Endothelial cell of umbilical vein (primary cell): ENCODE results near the gene FHOD3. TPM values are rescaled to one million over a fixed set of nuclear protein-coding genes. Genes with fewer than 3 reads are reported as not detected.

Experiments used
- BruUV-seq: library from RNA; stranded (reverse); fragments of 400-500 nt; replicated peaks from 2 replicates; lab custom pipeline; 2021; lab: Mats Ljungman, UMichigan
- CTCF ChIA-PET: fragments of 300-600, 350-600 bp; sonication (Branson Sonifier 250); formaldehyde crosslinking; loops from one replicate; lab custom pipeline; 2021; ENCODE audit warnings: antibody characterized with exemption, inconsistent platforms; lab: Charles Lee
- POLR2A ChIA-PET: fragments of 300-600, 350-600 bp; sonication (Branson Sonifier 250); formaldehyde crosslinking; loops from one replicate; lab custom pipeline; 2021; ENCODE audit warnings: antibody characterized with exemption, inconsistent platforms; lab: Charles Lee
- DNase-seq: peaks from one replicate; pipeline ENCODE4 v3.0.0-alpha.2; 2011; ENCODE audit warnings: low read depth, low spot score
- FAIRE-seq: peaks from 2 replicates; lab custom pipeline; 2011; peaks lifted over from hg19 to GRCh38; lab: Jason Lieb, UNC
- H2AFZ ChIP-seq: 2 replicates; pipeline ENCODE4 v1.6.0; 2012; ENCODE audit warnings: low read depth, low read length, control low read depth, inconsistent platforms
- H3K27ac ChIP-seq: 2 replicates; pipeline ENCODE4 v1.5.1; 2011; ENCODE audit warnings: low read depth, mild to moderate bottlenecking, control low read depth, low read length, moderate library complexity; ENCODE audit not compliant: insufficient read depth
- H3K27me3 ChIP-seq, 2 experiments: 2 replicates each; pipeline versions ENCODE4 v1.6.0 to v1.6.1; 2011; ENCODE audit warnings: low read length in 2 of 2, mixed read lengths in 1 of 2; ENCODE audit not compliant: control insufficient read depth in 2 of 2, insufficient read depth in 2 of 2
- H3K36me3 ChIP-seq, 2 experiments: 2 replicates in 1 of 2; 3 replicates in 1 of 2; pipeline ENCODE4 v1.5.1; 2011; ENCODE audit warnings: low read length in 2 of 2, mild to moderate bottlenecking in 1 of 2, moderate library complexity in 1 of 2; ENCODE audit not compliant: control insufficient read depth in 2 of 2, insufficient read depth in 2 of 2; ENCODE audit errors: extremely low read depth in 1 of 2
- H3K4me1 ChIP-seq: 3 replicates; pipeline ENCODE4 v1.5.1; 2011; ENCODE audit warnings: mild to moderate bottlenecking, low read length; ENCODE audit not compliant: control insufficient read depth, insufficient read depth; ENCODE audit errors: extremely low read depth
- H3K4me2 ChIP-seq: 2 replicates; pipeline ENCODE4 v1.6.1; 2011; ENCODE audit warnings: low read length, control low read depth, mixed read lengths; ENCODE audit not compliant: insufficient read depth
- H3K4me3 ChIP-seq, 3 experiments: fragments of 200-600 bp in 1 of 3; sonication (generic), shearing (Covaris generic) in 1 of 3; replicated peaks in 1 of 3; 2 replicates each; pipeline ENCODE4 v1.5.1; 2011 to 2016; ENCODE audit warnings: control low read depth in 3 of 3, low read length in 3 of 3, mild to moderate bottlenecking in 2 of 3, inconsistent platforms in 1 of 3, low read depth in 1 of 3, moderate library complexity in 1 of 3; ENCODE audit not compliant: insufficient read depth in 1 of 3
- H3K79me2 ChIP-seq: 2 replicates; pipeline ENCODE4 v1.6.0; 2012; ENCODE audit warnings: low read length, inconsistent platforms; ENCODE audit not compliant: control insufficient read depth, insufficient read depth
- H3K9ac ChIP-seq: replicated peaks from 2 replicates; pipeline ENCODE3; 2011; ENCODE audit warnings: low read length, control low read depth; ENCODE audit not compliant: insufficient read depth; ENCODE audit errors: extremely low read depth
- H3K9me1 ChIP-seq: replicated peaks from 3 replicates; pipeline ENCODE4 v1.6.0; 2011; ENCODE audit warnings: mild to moderate bottlenecking, low read length; ENCODE audit not compliant: control insufficient read depth, insufficient read depth; ENCODE audit errors: extremely low read depth
- H3K9me3 ChIP-seq: replicated peaks from 2 replicates; pipeline ENCODE4 v1.5.1; 2012; ENCODE audit warnings: low read length, inconsistent platforms; ENCODE audit not compliant: control insufficient read depth, insufficient read depth
- H4K20me1 ChIP-seq: replicated peaks from 2 replicates; pipeline ENCODE3; 2011; ENCODE audit warnings: mild to moderate bottlenecking, low read length; ENCODE audit not compliant: control insufficient read depth, insufficient read depth; ENCODE audit errors: extremely low read depth
- EZH2 ChIP-seq: IDR thresholded peaks from 2 replicates; pipeline ENCODE4 v1.6.1; 2012; ENCODE audit warnings: borderline replicate concordance, low read depth, mild to moderate bottlenecking, moderate library complexity, low read length, inconsistent platforms; ENCODE audit not compliant: severe bottlenecking
- FOS ChIP-seq: IDR thresholded peaks from 2 replicates; pipeline ENCODE4 v1.6.1; 2011; ENCODE audit warnings: mild to moderate bottlenecking, low read length, moderate library complexity, borderline replicate concordance; ENCODE audit not compliant: insufficient read depth
- GATA2 ChIP-seq: IDR thresholded peaks from 2 replicates; pipeline ENCODE4 v1.7.0; 2011; ENCODE audit warnings: low read depth, mild to moderate bottlenecking, moderate library complexity, mixed read lengths, low read length; ENCODE audit not compliant: insufficient read length, insufficient read depth
- JUN ChIP-seq: IDR thresholded peaks from 2 replicates; pipeline ENCODE4 v1.6.1; 2011; ENCODE audit warnings: borderline replicate concordance, low read depth; ENCODE audit not compliant: insufficient read length, insufficient read depth
- MYC ChIP-seq: IDR thresholded peaks from one replicate; pipeline ENCODE4 v1.6.1; 2011; ENCODE audit warnings: mild to moderate bottlenecking, low read depth, low read length
- POLR2A ChIP-seq: IDR thresholded peaks from 2 replicates; pipeline ENCODE4 v1.6.1; 2012; ENCODE audit warnings: low read depth, mild to moderate bottlenecking, control low read depth, low read length
- POLR2AphosphoS5 ChIP-seq: IDR thresholded peaks from 2 replicates; pipeline ENCODE4 v1.6.1; 2012; ENCODE audit warnings: low read depth, mild to moderate bottlenecking, control low read depth, low read length, moderate library complexity; ENCODE audit not compliant: insufficient read depth
- dilution Hi-C: fragments of 300-500 bp; cut with MboI; formaldehyde crosslinking; loops from one replicate; pipeline ENCODE4 v1.15.0; 2019; ENCODE audit warnings: low sequenced_read_pairs; ENCODE audit not compliant: extremely low pct_ligation_motif_present
- intact Hi-C: fragments of 100-400 bp; cut with micrococcal nuclease; formaldehyde crosslinking; loops from one replicate; pipeline ENCODE4 v1.10.0; 2022
- polyA plus RNA-seq, 4 experiments: library from polyadenylated mRNA; depleted of rRNA in 3 of 4; stranded (reverse) in 3 of 4; unstranded in 1 of 4; fragments of >200 nt; gene quantifications; 2 replicates each; pipeline versions ENCODE4 v1.2.1 to v1.2.3, GENCODE V29; 2011 to 2012; ENCODE audit warnings: missing spikeins in 1 of 4
- total RNA-seq: library from RNA; stranded (reverse); gene quantifications from 2 replicates; pipeline ENCODE4 v1.2.3, GENCODE V29; 2021
- TF ChIP-seq, protein P1 (sequence below): IDR thresholded peaks from 2 replicates; pipeline ENCODE4 v1.6.1; 2011; ENCODE audit not compliant: insufficient read depth, insufficient read length
- TF ChIP-seq, protein P2 (sequence below), 2 donors: IDR thresholded peaks; 1 replicate in 1 of 2; 2 replicates in 1 of 2; pipeline ENCODE4 v1.5.1; 2011; ENCODE audit warnings: low read length in 2 of 2, mild to moderate bottlenecking in 2 of 2, moderate library complexity in 2 of 2, control low read depth in 1 of 2, inconsistent platforms in 1 of 2, low read depth in 1 of 2; ENCODE audit not compliant: insufficient read depth in 1 of 2; ENCODE audit errors: extremely low read depth in 1 of 2

FHOD3 gene
- total and polyA plus RNA-seq, 2 donors (not counting 3 experiments of a cell fraction or from before 2014, with no cell fraction given) = 0.06 to 1.5 TPM

DNA sequence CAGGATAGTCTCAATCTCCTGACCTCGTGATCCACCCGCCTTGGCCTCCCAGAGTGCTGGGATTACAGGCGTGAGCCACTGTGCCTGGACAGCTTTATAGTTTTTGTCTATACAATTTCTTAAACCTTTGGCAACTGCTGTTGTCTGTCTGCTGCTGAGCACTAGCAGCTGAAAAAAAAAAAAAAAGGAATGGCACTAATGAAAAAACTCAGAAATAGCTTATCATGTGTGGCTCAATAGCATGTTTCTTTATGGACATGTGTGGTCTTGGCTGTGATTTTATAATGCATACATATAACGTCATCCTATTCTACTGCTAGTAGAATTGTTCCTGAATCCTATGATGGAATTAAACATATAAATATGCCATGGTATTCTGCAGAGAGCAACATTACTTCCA, 300.1 kb downstream of the FHOD3 start:
- Histone ChIP-seq H3K36me3 (no peaks in the 10 kb centered on the region), H3K4me3 (no peak overlapping the region), H4K20me1 (no peaks in the 10 kb centered on the region), H3K27ac (no peak overlapping the region), H3K4me1 (no peaks in the 10 kb centered on the region), H3K27me3 (no peaks in the 10 kb centered on the region), H3K9me1 (no peaks in the 10 kb centered on the region), H3K9me3 (no peaks in the 10 kb centered on the region), H3K4me2 (no peak overlapping the region), H2AFZ (no peak overlapping the region), H3K9ac (no peak overlapping the region), H3K79me2 (no peaks in the 10 kb centered on the region)
- TF ChIP-seq, protein P1, sequence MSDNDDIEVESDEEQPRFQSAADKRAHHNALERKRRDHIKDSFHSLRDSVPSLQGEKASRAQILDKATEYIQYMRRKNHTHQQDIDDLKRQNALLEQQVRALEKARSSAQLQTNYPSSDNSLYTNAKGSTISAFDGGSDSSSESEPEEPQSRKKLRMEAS = no peak
- TF ChIP-seq, protein P2, sequence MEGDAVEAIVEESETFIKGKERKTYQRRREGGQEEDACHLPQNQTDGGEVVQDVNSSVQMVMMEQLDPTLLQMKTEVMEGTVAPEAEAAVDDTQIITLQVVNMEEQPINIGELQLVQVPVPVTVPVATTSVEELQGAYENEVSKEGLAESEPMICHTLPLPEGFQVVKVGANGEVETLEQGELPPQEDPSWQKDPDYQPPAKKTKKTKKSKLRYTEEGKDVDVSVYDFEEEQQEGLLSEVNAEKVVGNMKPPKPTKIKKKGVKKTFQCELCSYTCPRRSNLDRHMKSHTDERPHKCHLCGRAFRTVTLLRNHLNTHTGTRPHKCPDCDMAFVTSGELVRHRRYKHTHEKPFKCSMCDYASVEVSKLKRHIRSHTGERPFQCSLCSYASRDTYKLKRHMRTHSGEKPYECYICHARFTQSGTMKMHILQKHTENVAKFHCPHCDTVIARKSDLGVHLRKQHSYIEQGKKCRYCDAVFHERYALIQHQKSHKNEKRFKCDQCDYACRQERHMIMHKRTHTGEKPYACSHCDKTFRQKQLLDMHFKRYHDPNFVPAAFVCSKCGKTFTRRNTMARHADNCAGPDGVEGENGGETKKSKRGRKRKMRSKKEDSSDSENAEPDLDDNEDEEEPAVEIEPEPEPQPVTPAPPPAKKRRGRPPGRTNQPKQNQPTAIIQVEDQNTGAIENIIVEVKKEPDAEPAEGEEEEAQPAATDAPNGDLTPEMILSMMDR (IDR thresholded peaks at IDR 0.05; ENCODE audit: extremely low read depth in 1 of 2, insufficient read depth in 1 of 2, low read depth in 1 of 2, low read length in 2 of 2) = no peak
- no peak for TF ChIP-seq FOS
- TF ChIP-seq EZH2 = no peak
- no peak for TF ChIP-seq GATA2
- TF ChIP-seq JUN = no peak
- TF ChIP-seq POLR2AphosphoS5 = no peak
- no peak for TF ChIP-seq MYC
- TF ChIP-seq POLR2A = no peak
- CTCF ChIA-PET = no interaction called here
- no peak for DNase-seq
- no TSS peak for BruUV-seq
- intact Hi-C loops (no loop called here), dilution Hi-C loops (no loop called here)
- FAIRE-seq = no peak
- POLR2A ChIA-PET = no interaction called here
